OCI-LY7 (cell line): ENCODE results near the gene PGM3.

Source experiments
- CTCF ChIP-seq: fragments of 200-600 bp; sonication (generic); conservative IDR thresholded peaks from 2 replicates; pipeline ENCODE4 v1.5.1; 2014; ENCODE audit warnings: mild to moderate bottlenecking, antibody characterized with exemption, low read length, moderate library complexity, mixed read lengths
- EZH2phosphoT487 ChIP-seq: fragments of 200-600 bp; sonication (generic); IDR thresholded peaks from 2 replicates; pipeline ENCODE4 v1.6.1; 2018; ENCODE audit warnings: low read depth, borderline replicate concordance, mild to moderate bottlenecking, mixed run types, antibody characterized with exemption, low read length, moderate library complexity, mixed read lengths

- TF ChIP-seq CTCF: peak; percentile 94
- TF ChIP-seq EZH2phosphoT487: no peak
Measured at GRCh38 chr6:83215131-83216047, 22.3 kb upstream of the PGM3 start.
